ENCODE measurements around the gene CCDC142.
A peak's percentile ranks its signal among the peaks of the same experiment; 100 is the strongest.

GRCh38 chr2:74532222-74532621 is 49.4 kb upstream of the CCDC142 start:
- no peak for TF ChIP-seq RELA (IDR thresholded peaks at IDR 0.05; ENCODE audit: borderline replicate concordance, partially characterized antibody)
- TF ChIP-seq, protein P1, sequence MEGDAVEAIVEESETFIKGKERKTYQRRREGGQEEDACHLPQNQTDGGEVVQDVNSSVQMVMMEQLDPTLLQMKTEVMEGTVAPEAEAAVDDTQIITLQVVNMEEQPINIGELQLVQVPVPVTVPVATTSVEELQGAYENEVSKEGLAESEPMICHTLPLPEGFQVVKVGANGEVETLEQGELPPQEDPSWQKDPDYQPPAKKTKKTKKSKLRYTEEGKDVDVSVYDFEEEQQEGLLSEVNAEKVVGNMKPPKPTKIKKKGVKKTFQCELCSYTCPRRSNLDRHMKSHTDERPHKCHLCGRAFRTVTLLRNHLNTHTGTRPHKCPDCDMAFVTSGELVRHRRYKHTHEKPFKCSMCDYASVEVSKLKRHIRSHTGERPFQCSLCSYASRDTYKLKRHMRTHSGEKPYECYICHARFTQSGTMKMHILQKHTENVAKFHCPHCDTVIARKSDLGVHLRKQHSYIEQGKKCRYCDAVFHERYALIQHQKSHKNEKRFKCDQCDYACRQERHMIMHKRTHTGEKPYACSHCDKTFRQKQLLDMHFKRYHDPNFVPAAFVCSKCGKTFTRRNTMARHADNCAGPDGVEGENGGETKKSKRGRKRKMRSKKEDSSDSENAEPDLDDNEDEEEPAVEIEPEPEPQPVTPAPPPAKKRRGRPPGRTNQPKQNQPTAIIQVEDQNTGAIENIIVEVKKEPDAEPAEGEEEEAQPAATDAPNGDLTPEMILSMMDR (IDR thresholded peaks at IDR 0.05 in 2 of 3, conservative IDR thresholded peaks at IDR 0.05 in 1 of 3; ENCODE audit: control insufficient read depth in 2 of 3, extremely low read depth in 1 of 3, insufficient read depth in 1 of 3, low read depth in 3 of 3, low read length in 3 of 3): peak; percentile 25 to 60 (median 41); a peak in 4 of 6 replicates
- no peak for TF ChIP-seq NFIC (IDR thresholded peaks at IDR 0.05; ENCODE audit: low read depth, low read length)
- TF ChIP-seq ATF3 (IDR thresholded peaks at IDR 0.05; ENCODE audit: borderline replicate concordance, extremely low read depth, low read depth, low read length): no peak
- no peak for TF ChIP-seq MAX (IDR thresholded peaks at IDR 0.05; ENCODE audit: low read depth, low read length)
- TF ChIP-seq YY1 (IDR thresholded peaks at IDR 0.05; ENCODE audit: low read depth, low read length): no peak
- no peak for TF ChIP-seq SP1 (IDR thresholded peaks at IDR 0.05; ENCODE audit: low read depth, low read length)
- no peak for TF ChIP-seq EP300 (IDR thresholded peaks at IDR 0.05; ENCODE audit: borderline replicate concordance in 1 of 2, control insufficient read depth in 1 of 2, low read depth in 2 of 2, low read length in 2 of 2)
- TF ChIP-seq EZH2 (IDR thresholded peaks at IDR 0.05; ENCODE audit: borderline replicate concordance, control insufficient read depth, low read depth, low read length): no peak

Measured in GM12878 (cell line).